HK-2 (cell line): ENCODE measurements around the gene KNSTRN.
A peak's percentile ranks its signal among the peaks of the same experiment; 100 is the strongest.

Experiments used
- DNase-seq: peaks from one replicate; pipeline ENCODE4 v3.0.0-alpha.2; 2018; ENCODE audit not compliant: unreplicated experiment

Gene KNSTRN

DNA sequence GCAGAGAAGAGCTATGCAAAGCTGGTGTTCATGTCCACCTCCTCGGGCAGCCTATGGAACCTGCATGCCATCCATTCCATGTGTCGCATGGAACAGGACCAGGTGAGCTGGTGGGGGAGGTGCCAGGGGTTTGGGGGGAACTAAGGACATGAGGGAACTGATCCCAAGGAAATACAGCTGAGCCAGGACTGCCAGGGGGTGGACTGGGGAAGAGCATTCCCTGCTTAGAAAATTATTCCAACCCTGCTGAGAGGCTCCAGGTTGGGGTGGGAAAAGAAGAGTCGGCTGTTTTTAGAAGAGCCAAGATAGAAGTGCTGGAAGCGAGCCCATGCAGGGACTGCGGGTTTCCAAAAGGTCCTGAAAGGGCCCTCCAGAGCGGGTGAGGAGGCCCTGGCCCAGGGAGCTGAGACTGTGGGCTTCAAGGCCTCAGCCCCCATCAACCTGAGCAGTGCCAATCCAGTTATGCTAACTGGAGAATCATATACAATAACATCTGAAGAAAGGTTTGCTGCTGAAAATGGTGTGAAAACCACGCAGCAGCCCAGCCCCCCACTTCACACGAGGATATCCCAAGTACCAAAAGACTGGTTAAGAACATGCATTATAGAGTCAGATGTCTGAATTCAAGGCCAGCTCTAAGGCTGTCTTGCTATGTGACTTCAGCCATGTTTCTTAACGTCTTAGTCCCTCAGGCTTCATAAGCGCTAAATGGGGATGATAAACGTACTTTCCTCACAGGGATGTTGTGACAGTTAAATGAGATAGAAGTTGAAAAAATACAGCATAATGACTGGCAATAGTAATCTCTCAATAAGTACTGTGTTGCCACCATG, 16.7 kb upstream of the KNSTRN start:
- DNase-seq, result no peak

DNA sequence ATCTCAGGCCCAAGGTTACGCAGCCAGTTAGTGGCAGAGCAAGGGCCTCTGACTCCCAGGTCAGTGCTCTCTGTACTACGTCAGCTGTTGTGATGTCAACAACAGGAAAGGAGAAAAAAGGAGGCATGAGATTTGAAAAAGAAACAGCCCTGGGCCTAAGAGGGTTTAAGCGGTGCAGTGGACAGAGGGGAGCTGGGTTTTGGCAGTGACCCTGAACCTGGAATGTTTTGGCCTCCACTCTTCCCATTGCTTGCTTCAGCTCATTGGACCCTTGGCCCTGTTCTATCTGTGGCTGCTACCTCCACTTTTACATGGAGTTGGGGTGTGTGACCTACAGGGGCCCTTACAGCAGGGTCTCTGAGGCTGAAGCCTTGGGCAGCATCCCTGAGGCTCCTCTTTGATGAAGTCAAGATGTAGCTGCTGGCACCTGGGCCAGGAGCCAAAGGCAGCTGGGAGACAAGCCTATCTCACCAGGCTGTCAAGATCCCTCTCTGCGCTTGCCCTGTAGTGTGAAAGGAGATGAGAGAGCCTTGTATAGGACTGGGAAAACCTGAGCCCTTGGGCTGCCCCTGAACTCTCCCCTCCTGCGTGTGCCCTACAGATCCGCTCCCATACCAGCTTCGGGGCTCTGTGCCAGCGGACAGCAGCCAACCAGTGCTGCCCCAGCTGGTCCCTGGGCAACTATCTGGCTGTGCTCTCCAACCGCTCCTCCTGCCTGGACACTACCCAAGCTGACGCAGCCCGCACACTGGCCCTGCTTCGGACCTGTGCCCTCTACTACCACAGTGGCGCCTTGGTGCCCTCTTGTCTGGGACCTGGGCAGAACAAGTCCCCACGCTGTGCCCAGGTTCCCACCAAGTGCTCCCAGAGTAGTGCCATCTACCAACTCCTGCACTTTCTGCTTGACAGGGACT, 15.8 kb upstream of the KNSTRN start:
- no peak for DNase-seq

DNA sequence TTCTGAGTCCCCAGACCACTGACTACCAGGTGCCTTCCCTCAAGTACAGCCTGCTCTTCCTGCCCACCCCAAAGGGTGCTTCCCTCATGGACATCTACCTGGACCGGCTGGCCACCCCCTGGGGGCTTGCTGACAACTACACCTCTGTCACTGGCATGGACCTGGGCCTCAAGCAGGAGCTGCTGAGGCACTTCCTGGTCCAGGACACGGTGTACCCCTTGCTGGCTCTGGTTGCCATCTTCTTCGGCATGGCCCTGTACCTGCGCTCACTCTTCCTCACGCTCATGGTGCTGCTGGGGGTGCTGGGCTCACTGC, 15.2 kb upstream of the KNSTRN start:
- DNase-seq, result no peak

DNA sequence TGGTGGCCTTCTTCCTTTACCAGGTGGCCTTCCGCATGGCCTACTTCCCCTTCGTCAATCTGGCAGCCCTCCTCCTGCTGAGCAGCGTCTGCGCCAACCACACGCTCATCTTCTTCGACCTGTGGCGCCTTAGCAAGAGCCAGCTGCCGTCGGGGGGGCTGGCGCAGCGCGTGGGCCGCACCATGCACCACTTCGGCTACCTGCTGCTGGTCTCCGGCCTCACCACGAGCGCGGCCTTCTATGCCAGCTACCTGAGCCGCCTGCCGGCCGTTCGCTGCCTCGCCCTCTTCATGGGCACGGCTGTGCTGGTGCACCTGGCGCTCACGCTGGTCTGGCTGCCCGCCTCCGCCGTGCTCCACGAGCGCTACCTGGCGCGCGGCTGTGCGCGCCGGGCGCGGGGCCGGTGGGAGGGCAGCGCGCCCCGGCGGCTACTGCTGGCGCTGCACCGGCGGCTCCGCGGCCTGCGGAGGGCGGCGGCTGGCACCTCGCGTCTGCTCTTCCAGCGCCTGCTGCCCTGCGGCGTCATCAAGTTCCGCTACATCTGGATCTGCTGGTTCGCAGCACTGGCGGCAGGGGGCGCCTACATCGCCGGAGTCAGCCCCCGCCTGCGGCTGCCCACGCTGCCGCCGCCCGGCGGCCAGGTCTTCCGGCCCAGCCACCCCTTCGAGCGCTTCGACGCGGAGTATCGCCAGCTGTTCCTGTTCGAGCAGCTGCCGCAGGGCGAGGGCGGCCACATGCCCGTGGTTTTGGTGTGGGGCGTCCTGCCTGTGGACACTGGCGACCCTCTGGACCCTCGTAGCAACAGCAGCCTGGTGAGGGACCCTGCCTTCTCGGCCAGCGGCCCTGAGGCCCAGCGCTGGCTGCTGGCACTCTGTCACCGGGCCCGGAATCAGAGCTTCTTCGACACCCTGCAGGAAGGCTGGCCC, 14.6 kb upstream of the KNSTRN start:
- peak; percentile 83 for DNase-seq

GRCh38 chr15:40368719-40369473, 13.6 kb upstream of the KNSTRN start:
- DNase-seq, result no peak

DNA sequence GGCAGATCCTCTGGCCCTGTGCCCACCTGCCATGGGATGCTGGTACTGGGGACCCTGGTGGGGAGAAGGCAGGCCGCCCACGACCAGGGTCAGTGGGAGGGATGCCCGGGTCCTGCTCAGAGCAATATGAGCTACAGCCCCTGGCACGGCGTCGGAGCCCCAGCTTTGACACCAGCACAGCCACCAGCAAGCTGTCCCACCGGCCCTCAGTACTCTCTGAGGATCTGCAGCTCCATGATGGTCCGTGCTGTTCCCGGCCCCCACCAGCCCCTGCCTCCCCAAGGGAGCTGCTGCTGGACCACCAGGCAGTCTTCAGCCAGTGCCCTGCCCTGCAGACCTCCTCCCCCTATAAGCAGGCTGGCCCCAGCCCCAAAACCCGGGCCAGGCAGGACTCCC, 13.0 kb upstream of the KNSTRN start:
- no peak for DNase-seq

GRCh38 chr15:40369971-40370370, 12.6 kb upstream of the KNSTRN start:
- DNase-seq, result no peak

- no peak for DNase-seq
These were observed 9.5 kb upstream of the KNSTRN start for GRCh38 chr15:40372981-40373380.

- DNase-seq, result no peak
These were observed 4.9 kb upstream of the KNSTRN start for GRCh38 chr15:40377606-40378005.

DNA sequence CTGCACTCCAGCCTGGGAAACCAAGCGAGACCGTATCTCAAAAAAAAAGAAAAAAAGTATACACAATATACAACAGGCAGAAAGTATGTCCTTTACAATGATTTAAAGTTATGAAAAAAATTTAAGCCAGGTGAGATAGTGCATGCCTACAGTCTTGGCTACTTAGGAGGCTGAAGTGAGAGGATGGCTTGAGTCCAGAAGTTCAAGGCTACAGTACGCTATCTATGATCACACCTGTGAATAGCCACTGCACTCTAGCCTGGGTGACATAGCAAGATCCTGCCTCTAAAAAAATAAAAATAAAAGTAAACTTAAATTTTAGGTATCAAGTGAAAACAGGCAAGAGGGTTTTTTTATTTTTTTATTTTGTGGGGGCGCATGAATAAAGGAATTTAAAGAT, 3.1 kb upstream of the KNSTRN start:
- DNase-seq, result no peak

- peak; percentile 49 for DNase-seq
These were observed 2.7 kb upstream of the KNSTRN start for GRCh38 chr15:40379853-40380252.

GRCh38 chr15:40380636-40381035, 1.9 kb upstream of the KNSTRN start:
- no peak for DNase-seq

GRCh38 chr15:40381818-40382529, 547 bp upstream of the KNSTRN start:
- DNase-seq, result no peak

DNA sequence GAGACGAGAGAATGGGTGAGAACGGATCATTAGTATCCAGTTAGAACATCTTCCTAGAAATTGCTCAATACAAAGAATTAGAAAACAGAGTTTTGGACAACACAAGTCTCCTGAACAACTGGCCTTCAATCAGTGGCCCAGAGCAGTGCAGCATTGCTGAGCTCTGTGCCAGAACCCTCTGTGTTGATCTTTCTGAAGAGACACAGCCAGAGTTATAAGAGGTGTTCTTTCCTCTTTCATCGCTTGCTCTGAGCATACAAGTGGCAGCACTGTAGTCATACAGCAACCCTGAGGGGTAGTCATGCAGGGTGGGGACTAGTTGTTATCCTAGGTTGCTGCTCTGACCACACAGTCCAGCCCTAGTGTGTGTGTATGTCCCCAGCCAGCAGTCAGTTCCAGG, 4.0 kb downstream of the KNSTRN start:
- DNase-seq, result no peak

GRCh38 chr15:40388941-40389823, 6.7 kb downstream of the KNSTRN start:
- DNase-seq, result no peak

- no peak for DNase-seq
These were observed 7.5 kb downstream of the KNSTRN start for GRCh38 chr15:40389824-40390595.

DNA sequence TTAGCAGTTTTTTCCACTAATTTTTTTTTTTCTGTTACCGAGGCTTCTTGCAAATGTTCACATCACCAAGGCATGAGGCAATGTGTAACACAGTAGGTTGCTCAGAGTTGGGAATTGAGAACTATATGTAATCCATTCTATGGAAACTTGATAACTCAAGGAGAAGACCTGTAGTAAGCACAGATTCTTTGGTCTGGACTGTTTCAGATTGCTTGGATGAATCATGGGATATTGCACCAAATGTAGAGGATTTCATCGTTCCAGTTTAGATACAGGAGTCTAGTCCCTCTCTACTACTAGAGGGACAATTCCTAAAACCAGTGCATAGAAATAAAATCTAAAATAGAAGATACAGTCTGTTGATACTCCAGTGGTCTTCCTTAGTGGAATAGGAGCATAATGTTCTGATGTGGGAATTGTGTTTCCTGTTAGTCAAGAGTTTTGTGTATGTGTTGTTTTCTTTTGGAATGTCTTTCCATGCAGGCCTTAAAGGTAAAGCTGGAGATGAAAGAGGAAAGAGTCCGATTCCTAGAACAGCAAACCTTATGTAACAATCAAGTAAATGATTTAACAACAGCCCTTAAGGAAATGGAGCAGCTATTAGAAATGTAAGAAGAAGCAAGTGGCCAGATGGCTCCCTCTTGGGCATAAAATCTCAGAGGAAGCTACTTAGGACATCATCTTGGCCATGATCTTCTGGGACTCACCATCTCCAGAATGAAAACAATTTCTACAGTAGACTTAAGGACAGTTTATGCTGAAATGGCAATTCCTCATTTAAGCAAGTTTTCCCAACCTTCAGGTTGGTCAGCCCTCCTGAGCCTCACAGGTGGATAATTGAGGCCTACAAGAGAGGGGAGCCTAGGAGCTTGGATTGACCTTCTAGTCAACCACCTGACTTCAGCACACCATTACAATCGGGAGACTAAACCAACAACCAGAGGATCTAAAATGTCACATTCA, 10.7 kb downstream of the KNSTRN start:
- no peak for DNase-seq
